SK-N-SH treated with all-trans-retinoic acid at 6 μM for 48 hours (cell line): Measurements from ENCODE around the gene MRPS33.

Experiments
- ARNTL ChIP-seq: fragments of 450-650 bp; formaldehyde crosslinking; IDR thresholded peaks from 2 replicates; pipeline ENCODE4 v1.5.0; 2020; ENCODE audit warnings: low read depth, mild to moderate bottlenecking, moderate library complexity, borderline replicate concordance
- CREB5 ChIP-seq: fragments of 250-450 bp; sonication (Bioruptor Pico); IDR thresholded peaks from 2 replicates; pipeline ENCODE4 v1.5.1; 2020; ENCODE audit warnings: low read depth, mild to moderate bottlenecking, moderate library complexity
- CSDC2 ChIP-seq: fragments of 250-450 bp; sonication (Bioruptor Pico); IDR thresholded peaks from 2 replicates; pipeline ENCODE4 v1.5.0; 2020; ENCODE audit warnings: mild to moderate bottlenecking, moderate library complexity
- ESRRG ChIP-seq: fragments of 250-450 bp; sonication (Bioruptor Pico); IDR thresholded peaks from 2 replicates; pipeline ENCODE4 v1.6.1; 2021; ENCODE audit warnings: mild to moderate bottlenecking
- GLIS3 ChIP-seq: fragments of 250-450 bp; sonication (Bioruptor Pico); IDR thresholded peaks from 2 replicates; pipeline ENCODE4 v1.5.0; 2020; ENCODE audit warnings: mild to moderate bottlenecking, moderate library complexity
- ISL1 ChIP-seq: fragments of 250-450 bp; sonication (Bioruptor Pico); IDR thresholded peaks from 2 replicates; pipeline ENCODE4 v2.1.2; 2022; ENCODE audit warnings: mild to moderate bottlenecking, moderate library complexity
- ZC3H10 ChIP-seq: fragments of 250-450 bp; sonication (Bioruptor Pico); IDR thresholded peaks from 2 replicates; pipeline ENCODE4 v1.5.1; 2021; ENCODE audit warnings: mild to moderate bottlenecking, moderate library complexity
- ZFP3 ChIP-seq: fragments of 250-450 bp; sonication (Bioruptor Pico); IDR thresholded peaks from 2 replicates; pipeline ENCODE4 v1.5.0; 2020; ENCODE audit warnings: mild to moderate bottlenecking, moderate library complexity
- ZFP30 ChIP-seq: fragments of 450-650 bp; formaldehyde crosslinking; IDR thresholded peaks from 2 replicates; pipeline ENCODE4 v1.5.0; 2022; ENCODE audit warnings: mild to moderate bottlenecking, moderate library complexity
- ZNF70 ChIP-seq: fragments of 450-650 bp; formaldehyde crosslinking; IDR thresholded peaks from 2 replicates; pipeline ENCODE4 v1.5.0; 2020; ENCODE audit warnings: mild to moderate bottlenecking, moderate library complexity

- TF ChIP-seq ARNTL (CRISPR knock-in tag) = no peak
- TF ChIP-seq ZFP30 (CRISPR knock-in tag) = no peak
- TF ChIP-seq ZC3H10 (CRISPR knock-in tag) = no peak
- no peak for TF ChIP-seq ISL1
- no peak for TF ChIP-seq CSDC2 (CRISPR knock-in tag)
- no peak for TF ChIP-seq GLIS3 (CRISPR knock-in tag)
- TF ChIP-seq ESRRG = no peak
- no peak for TF ChIP-seq CREB5
- no peak for TF ChIP-seq ZFP3
- no peak for TF ChIP-seq ZNF70 (CRISPR knock-in tag)
Observed at GRCh38 chr7:140998715-140999114, 16.0 kb downstream of the MRPS33 start.
